Activated CD4-positive, alpha-beta T cell treated with anti-CD3 and anti-CD28 coated beads, Interleukin-2, amount 50 U/mL, for 48 hours (primary cell): ENCODE results near the gene SERPING1.

Experiments
- DNase-seq, 2 experiments: peaks; one replicate each; pipeline ENCODE4 v3.0.0-alpha.2; 2020

SERPING1 gene

DNA sequence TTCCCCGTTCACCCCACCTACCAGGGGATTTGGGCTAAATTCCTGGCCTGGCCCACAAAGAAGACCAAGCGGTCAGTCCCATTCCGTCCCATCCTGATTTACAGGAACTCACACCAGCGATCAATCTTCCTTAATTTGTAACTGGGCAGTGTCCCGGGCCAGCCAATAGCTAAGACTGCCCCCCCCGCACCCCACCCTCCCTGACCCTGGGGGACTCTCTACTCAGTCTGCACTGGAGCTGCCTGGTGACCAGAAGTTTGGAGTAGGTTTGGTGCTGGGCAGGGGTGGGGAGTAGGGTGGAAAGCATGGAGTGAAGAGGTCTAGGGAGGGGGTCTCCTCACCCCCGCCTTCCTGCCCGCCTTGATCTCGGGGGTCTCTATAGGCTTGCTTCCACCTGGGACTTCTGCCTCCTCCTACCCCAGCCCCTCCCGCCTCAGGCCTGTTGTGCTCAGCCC is at the start of gene SERPING1:
Gene SERPING1, plus strand, starts transcription at position 225 of the 455 bp plus-strand sequence. CDS start 586 bp downstream, outside the sequence.
- DNase-seq = no peak

DNA sequence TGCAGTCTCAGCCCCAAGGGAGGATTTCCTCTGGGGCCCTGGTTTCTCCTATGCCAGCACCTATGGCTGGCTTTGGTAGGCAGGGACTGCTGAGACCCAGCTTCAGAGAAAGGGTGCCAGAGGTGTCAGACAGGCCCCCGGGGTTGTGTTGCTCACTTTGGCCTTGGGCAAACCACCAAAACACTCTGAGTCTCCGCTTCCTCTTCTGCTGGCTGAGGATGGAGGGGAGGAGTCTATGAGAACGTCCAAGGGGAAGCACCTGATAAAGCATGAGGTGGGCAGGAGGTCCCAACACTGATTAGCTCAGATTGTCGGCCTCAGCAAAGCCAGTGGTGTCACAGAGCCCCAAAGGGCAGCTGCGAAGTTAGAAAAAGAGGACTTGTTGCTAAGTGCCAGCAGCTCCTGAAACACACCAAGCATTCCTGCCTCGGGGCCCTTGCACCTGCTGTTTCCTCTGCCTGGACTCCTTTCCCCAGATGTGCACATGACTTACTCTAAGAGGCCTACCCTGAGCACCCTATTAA is 49.6 kb upstream of the SERPING1 start:
- DNase-seq = no peak

DNA sequence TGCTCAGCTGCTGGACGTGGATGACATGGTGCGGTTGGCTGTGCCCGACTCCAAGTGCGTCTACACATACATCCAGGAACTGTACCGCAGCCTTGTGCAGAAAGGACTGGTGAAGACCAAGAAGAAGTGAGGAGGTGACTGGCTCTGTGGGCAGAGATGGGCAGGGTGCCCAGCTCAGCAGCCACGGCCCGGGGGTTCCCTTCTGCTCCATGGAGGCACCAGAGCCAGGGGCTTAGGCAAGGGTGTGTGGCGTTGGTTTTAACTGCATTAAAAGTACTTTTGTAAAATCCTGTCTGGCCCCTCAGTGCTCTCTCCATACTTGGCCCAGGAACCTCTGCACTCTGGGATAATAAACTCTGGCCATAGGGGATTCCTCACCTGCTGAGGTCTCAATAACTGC is 47.5 kb upstream of the SERPING1 start:
- no peak for DNase-seq

DNA sequence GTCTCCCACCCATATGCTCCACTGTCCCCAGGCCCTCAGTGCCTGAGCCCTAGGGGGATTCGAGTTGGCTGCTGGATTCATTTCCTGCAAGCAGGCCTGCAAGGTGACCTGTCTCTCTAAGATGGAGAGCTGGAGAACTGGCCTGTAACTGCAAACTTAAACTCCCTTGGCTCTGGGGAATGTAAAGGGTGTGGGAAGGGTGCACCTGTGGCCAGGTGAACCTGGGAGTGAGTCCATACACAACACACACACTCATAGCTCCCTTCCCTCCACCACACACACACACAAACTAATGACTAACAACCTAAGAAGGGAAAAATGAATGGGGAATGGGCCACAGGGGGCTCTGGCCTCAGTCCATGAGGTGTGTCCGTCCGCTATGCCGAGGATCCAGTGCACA is 45.5 kb upstream of the SERPING1 start:
- DNase-seq = no peak

DNA sequence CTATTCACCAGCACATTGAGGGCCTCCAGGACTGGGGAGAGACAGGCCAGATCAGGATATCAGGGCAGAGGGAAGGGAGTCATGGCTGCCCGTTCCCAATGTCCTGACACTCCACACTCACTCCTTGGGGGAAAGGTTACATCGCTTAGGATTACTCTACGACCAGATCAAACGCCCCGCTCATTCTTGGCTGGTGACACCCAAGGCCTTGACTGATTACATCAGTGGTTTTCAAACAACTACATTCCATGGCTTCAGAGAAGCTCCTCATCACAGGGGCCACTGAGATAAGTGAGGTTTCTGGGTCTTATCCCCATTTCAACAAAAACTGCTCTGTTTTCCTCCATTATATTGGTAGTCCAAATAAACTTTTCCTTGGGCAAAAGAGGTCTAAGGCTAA is 45.0 kb upstream of the SERPING1 start:
- DNase-seq = no peak

DNA sequence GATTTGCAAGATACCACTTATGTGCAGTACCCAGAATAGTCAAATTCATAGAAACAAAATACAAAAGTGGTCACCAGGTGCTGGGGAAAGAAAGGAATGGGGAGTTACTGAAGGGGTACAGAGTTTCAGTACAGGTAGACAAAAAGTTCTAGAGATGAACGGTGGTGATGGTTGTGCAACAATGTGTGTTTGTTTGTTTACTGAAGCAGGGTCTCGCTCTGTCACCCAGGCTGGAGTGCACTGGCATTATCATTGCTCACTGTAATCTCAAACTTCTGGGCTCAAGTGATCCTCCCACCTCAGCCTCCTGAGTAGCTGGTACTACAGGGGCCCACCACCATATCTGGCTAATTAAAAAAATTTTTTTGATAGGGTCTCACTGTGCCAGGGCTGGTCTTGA is 42.1 kb upstream of the SERPING1 start:
- DNase-seq = no peak

DNA sequence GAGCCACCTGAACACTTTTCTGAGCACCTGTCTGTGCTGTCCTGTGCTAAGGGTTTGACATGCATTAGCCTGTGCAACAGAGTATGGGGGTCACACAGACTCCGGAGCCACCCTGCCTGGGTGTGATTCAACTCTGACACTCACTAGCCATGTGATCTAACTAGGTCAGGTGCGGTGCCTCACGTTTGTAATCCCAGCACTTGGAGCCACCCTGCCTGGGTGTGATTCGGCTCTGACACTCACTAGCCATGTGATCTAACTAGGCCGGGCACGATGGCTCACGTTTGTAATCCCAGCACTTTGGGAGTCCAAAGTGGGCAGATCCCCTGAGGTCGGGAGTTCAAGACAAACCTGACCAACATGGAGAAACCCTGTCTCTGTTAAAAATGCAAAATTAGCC is 41.4 kb upstream of the SERPING1 start:
- no peak for DNase-seq

DNA sequence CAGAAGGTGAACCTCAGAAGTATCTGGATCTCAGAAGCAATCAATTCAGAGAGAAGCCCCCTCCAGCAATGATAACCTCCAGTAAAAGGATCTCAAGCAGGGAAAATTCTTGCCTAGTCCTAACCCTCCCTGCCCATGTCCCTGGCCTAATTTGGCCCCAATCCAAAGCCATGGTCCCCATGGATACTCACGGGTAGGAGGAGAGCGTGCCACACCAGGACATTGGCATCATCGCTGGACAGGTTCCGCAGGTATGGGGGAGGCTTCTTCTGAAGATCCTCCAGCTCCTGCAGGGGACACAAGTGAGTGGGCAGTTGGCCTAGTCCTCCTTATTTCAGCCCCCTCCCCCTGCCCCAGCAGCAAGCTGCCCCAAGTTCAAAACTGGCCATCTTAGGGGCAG is 37.3 kb upstream of the SERPING1 start:
- DNase-seq = no peak

DNA sequence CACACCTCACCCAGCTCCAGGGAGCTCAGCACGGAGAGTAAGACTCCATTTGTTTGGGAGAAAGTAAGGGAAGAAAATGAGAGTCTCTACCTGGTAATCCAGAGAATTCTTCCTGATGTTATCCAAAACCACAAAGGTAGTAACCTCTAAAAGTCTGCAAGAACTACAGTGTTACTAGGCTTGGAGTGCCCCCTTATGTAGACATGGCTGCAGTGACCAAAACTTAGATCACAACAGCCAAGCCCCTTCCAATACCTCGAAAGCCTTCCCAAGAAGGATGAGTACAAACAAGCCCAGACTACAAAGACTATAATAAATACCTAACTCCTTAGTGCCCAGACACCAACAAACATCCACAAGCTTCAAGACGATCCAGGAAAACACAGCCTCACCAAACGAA is 34.9 kb upstream of the SERPING1 start:
- DNase-seq = no peak

DNA sequence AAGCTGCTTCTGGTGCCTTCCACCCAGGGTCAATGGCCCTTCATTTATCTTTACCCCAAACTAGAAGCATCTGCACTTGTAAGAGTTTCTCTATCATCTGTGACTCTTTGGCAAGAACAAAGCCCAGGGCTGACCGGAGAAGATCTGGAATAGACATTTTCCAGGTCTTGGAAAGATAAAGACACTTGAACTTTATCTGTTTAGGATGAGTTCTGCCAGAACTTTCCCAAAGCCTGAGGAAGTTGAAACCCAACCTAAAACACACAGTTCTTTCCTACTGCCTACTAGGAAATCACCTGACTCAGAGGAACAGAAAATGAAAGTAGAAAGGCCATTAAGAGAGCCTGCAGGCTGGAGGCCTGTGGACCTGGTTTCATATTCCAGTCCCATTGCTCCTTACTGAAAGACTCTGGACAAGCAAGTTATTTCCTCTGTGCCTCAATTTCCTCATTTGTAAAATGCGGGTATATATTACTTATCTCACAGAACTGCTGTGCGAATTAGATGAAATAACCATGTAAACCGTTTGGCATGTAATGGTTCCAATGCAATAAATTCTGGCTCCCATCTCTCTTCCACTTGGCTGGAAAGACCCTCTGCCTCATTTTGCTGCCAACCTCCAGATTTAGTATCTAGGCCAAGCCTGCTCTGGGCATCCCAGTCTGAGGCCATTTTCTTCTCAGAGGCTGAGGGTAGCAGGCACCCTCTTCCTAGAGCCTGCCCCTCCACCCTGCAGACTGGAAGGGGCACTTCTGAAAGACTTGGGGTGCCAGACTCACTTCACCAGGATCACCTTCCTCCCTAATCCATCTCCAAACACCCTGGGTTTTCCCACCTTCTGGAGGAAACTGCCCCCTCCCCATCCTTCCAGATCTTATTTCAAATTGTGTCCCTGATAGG is 31.2 kb upstream of the SERPING1 start:
- DNase-seq = peak; percentile 16 to 24

DNA sequence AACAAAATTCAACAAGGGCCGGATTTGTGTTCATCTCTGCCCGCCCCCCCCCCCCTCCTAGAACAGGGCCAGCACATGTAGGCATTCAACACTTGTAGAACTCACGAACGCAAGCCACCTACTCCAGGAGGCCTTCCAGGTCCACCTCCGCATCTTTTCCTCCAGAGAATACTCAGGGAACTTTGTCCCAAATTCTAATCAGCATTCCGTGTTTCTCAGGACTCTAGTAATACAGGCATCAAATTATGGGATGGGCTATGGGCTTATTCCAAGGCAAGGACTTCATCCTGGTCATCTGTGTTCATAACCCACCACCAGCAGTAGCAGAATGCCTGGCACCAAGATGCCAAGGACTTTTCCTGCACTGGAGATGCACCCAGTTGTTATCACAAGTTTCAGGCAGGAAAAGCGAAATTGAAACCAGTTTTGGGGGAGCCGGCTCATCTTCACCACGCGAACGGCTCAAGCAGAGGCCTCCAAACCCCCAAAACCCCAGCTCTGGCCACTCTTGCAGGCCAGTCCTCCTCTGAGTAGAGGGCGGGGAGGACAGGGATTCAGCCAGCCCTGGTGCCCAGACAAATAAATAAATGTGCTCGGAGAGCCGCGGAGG is 30.5 kb upstream of the SERPING1 start:
- DNase-seq = peak; percentile 7 to 23

DNA sequence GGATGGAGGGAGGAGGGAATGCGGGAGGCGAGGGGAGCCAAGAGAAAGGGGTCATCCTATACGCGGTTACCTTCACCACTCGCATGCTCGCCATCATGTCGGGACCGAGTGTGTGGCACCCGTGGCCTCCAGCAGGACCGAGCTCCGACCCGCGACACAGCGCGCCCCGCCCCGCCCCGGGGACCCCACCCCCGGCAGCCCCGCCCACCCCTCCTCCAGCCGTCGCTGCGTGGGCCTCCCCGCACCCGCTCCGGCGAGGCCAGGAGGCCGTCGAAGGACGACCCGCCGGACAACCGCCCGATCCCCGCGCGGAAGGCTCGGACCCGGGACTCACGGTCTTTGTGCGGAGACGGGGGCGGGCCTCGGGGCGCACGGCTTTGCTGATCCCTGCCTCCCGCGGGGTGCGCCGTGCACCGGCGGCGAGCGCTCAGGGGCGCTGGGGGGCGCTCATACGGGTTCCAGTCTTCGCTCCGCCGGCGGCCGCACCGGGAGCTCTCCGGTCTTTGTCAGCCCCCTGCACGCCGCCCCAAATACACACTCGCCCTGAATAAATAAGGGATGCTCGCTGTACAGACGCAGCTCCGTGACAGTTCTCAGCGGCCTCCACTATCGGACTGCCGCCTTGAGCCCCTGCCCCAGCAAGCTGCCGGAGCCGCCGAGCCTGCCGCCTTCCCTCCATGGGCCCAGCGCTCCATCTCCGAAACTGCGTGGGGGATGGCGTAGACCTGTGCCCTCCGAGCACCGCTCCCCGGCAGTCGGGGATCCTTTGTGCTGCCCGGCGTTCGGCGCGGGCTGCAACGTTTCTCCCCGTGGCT is 29.8 kb upstream of the SERPING1 start, which contains the start of gene UBE2L6:
Gene UBE2L6, minus strand, starts transcription at position 158 of the 815 bp plus-strand sequence. Its CDS starts 61 bp downstream, at position 97.
- peak; percentile 68 to 95 for DNase-seq

DNA sequence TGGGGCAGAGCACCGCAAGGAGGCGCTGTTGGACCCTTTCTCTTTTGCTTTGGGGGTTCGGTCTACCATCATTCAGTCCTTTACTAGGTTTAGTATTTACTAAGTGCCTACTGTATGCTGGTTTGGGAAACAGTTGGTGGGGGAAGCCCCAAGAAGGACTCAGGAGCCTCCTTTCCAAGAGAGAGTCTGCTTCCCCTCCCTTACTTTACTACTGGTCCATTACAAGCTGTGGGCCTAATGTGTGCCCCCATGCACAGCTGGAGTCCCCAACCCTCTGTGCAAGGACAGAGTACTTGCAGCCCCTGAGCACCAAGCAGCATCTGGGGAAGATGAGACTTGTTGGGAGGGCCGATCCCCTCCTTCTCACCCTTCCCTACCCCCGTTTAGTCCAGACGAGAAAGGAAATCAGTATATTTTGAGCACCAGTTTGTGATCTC is 29.1 kb upstream of the SERPING1 start:
- peak in 1 of 2 experiments; percentile 95 for DNase-seq

DNA sequence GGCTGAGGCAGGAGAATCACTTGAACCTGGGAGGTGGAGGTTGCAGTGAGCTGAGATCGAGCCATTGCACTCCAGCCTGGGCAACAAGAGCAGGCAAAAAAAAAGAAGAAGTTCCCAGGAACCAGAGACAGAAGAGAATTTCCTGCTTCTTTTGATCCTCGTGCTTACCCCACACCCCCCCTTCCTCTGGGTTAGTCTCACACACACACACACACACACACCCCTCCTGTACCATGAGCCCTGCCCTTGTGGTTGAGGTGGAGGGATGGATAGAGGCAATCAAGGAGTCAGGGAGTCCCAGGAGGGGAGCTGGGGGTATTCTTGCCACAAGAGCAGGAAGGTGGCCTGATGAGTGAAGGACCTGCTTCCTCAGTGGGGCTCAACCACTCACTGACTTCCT is 25.9 kb upstream of the SERPING1 start:
- DNase-seq = no peak

DNA sequence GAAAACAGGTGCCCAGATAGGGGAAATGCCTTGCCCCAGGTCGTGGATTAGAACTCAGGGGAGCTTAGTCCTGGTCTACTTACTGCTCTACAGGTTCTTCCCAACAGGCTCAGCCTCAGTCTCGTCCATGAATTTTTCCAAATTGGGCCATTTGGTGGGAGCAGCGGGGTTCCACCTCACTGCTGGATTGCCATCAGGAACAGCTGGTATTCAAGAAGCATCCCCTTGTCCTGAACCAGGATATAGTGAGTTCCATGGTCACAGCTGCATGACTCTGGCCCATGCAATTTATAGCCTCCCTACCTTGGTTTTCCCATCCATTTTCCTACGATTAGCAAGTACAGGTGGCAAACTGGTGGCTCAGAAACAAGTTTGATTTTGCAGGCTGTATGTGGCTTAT is 23.4 kb upstream of the SERPING1 start:
- DNase-seq = no peak

DNA sequence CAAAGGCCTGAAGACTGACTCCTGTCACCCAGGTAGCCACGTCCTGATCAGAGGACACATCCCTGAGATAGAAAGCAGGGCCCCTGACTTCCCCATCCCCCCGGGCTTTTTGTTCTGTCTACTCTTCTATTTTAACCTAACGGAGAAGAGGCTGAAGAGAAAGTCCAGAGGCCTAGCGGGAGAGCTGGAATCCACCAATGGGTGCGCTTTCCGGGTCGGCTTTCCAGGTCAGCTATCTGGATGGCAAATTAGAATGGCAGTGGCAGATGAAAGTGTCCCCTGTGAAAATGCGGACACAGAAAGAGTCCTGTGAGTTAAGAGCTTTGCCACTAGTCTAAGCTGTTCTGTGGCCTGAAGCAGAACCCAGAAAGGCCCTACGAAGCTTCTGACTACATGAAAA is 13.1 kb upstream of the SERPING1 start:
- DNase-seq = no peak

DNA sequence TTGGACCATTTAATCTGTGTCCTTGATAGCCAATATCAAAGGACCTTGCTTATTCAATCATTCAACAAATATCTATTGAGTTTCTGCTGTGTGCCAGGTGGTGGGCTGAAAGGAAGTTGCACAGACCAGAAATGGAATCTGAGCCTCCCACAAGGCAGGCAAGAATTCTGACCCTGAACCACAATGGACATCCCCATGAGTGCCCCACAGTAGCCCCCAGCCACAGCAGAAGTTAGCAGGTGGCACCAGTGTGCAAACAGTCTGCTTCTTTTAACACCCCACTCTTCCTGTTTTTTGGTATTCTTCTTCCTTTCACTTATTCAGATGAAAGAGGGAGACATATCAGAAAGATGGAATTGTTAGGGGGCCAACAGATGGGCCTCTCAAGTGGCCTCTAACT is 12.2 kb upstream of the SERPING1 start:
- DNase-seq = no peak

DNA sequence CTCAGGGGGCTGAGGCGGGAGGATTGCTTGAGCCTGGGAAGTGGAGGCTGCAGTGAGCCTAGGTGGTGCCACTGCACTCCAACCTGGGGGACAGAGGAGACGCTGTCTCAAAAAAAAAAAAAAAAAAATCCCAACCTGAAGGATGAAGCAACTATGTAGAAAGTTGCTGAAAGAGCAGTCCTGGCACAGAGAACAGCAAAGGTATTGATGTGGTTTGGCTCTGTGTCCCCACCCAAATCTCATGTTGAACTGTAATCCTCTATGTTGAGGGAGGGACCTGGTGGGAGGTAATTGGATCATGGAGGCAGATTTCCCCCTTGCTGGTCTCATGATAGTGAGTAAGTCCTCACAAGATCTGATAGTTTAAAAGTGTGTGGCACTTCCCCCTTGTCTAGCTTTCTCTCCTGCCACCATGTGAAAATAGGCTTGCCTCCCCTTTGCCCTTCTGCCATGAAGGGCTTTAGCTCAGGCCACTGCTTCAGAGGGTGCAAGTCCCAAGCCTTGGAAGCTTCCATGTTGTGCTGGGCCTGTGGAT is 10.7 kb upstream of the SERPING1 start:
- DNase-seq = no peak

DNA sequence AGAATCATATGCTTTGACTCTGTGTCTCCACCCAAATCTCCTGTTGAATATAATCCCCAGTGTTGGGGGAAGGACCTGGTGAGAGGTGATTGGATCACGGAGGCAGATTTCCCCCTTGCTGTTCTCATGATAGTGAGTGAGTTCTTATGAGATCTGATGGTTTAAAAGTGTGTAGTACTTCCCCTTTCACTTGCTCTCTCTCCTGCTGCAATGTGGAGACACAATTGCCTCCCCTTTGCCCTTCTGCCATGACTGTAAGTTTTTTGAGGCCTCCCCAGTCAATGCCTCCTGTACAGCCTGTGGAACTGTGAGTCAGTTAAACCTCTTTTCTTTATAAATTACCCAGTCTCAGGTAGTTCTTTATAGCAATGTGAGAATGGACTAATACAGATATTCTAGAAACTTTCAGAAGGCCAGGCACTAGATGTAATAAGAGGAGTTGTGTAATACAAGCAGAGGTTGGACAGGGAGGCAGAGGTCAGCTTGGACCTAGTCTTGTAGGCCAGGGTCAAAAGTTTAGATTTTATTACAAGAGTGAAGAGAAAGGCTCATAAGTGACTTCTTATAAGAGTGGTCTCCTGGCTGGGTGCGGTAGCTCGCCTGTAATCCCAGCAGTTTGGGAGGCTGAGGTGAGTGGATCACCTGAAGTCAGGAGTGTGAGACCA is 9.3 kb upstream of the SERPING1 start:
- DNase-seq = no peak

DNA sequence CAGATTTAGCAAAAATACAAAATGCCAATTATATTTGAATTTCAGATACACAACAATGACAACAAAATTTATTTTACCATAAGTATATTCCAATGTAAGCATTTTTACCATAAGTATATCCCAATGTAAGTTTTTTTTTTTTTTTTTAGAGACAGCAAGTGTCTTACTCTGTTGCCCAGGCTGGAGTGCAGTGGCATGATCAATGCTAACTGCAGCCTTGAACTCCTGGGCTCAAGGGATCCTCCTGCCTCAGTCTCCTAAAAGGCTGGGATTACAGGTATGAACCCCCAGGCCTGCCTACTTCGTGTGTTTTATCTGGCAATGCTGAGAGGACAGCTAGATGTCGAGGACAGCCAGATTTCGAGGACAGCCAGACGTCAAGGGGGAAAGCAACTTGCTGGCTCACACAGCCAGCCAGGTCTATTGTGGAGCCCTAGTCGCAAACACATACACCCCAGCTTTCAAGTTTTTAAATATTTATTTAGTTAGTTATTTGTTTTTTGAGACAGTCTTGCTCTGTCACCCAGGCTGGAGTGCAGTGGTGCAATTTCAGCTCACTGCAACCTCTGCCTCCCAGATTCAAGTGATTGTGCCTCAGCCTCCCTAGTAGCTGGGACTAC is 1.1 kb upstream of the SERPING1 start:
- no peak for DNase-seq
